Fibroblast of skin of abdomen (primary cell): ENCODE data around the gene PCK2. TPM values are rescaled to one million over a fixed set of nuclear protein-coding genes. Genes with fewer than 3 reads are reported as not detected.
"Not testable (repeated sequence)": the region's sequence is repeated elsewhere in the genome, so short reads cannot be mapped to it uniquely, and the experiment has no call there.

ENCODE experiments used
- DNase-seq: peaks from one replicate; pipeline ENCODE4 v3.0.0-alpha.2; 2013
- polyA plus RNA-seq, 2 experiments: library from polyadenylated mRNA; unstranded; fragments of 120-200 nt; gene quantifications; one replicate each; pipeline ENCODE4 v1.2.1, GENCODE V29; 2013; ENCODE audit not compliant: insufficient read length in 2 of 2

The PCK2 gene
- 163 TPM for polyA plus RNA-seq (2013, experiment 1 of 2; ENCODE audit: insufficient read length)
- 171 TPM for polyA plus RNA-seq (2013, experiment 2 of 2; ENCODE audit: insufficient read length)

- peak; percentile 99 for DNase-seq
These were observed at the start of gene PCK2 for GRCh38 chr14:24093901-24094840. TSS of gene PCK2 (plus strand) at chr14:24094311. CDS start at chr14:24094406, 95 bp downstream.

- DNase-seq: not testable (repeated sequence)
These were observed 45.1 kb upstream of the PCK2 start for GRCh38 chr14:24049002-24049401.

- DNase-seq: not testable (repeated sequence)
These were observed 43.4 kb upstream of the PCK2 start for GRCh38 chr14:24050753-24051152.

GRCh38 chr14:24051176-24051788 lies 42.8 kb upstream of the PCK2 start:
- DNase-seq: no peak

- DNase-seq: peak; percentile 51
These were observed 42.1 kb upstream of the PCK2 start, which contains the start of gene CARMIL3 for GRCh38 chr14:24051789-24052655. TSS of gene CARMIL3 (plus strand) at chr14:24052009. CDS start at chr14:24052154, 145 bp downstream.

- no peak for DNase-seq
These were observed 41.2 kb upstream of the PCK2 start for GRCh38 chr14:24052656-24053547.

- no peak for DNase-seq
These were observed 40.4 kb upstream of the PCK2 start for GRCh38 chr14:24053548-24054323.

- DNase-seq: no peak
These were observed 39.8 kb upstream of the PCK2 start for GRCh38 chr14:24054324-24054641.

GRCh38 chr14:24054646-24055045 lies 39.5 kb upstream of the PCK2 start:
- DNase-seq: no peak

- no peak for DNase-seq
These were observed 37.9 kb upstream of the PCK2 start for GRCh38 chr14:24055971-24056799.

- DNase-seq: no peak
These were observed 37.3 kb upstream of the PCK2 start for GRCh38 chr14:24056800-24057184.

GRCh38 chr14:24057271-24057670 lies 36.8 kb upstream of the PCK2 start:
- DNase-seq: no peak

- DNase-seq: no peak
These were observed 36.2 kb upstream of the PCK2 start for GRCh38 chr14:24057867-24058259.

GRCh38 chr14:24058260-24058950 lies 35.7 kb upstream of the PCK2 start:
- DNase-seq: peak; percentile 67

- no peak for DNase-seq
These were observed 35.1 kb upstream of the PCK2 start for GRCh38 chr14:24058951-24059475.

GRCh38 chr14:24059841-24060388 lies 34.2 kb upstream of the PCK2 start:
- DNase-seq: no peak

GRCh38 chr14:24060443-24060842 lies 33.7 kb upstream of the PCK2 start:
- DNase-seq: no peak
